LNCAP (cell line): ENCODE data around the gene CSMD2.

Experiments
- TF ChIP-seq, protein P1 (sequence below): fragments of 450-650 bp; IDR thresholded peaks from 2 replicates; pipeline ENCODE4 v1.5.1; 2017; ENCODE audit warnings: mild to moderate bottlenecking

Gene CSMD2

DNA sequence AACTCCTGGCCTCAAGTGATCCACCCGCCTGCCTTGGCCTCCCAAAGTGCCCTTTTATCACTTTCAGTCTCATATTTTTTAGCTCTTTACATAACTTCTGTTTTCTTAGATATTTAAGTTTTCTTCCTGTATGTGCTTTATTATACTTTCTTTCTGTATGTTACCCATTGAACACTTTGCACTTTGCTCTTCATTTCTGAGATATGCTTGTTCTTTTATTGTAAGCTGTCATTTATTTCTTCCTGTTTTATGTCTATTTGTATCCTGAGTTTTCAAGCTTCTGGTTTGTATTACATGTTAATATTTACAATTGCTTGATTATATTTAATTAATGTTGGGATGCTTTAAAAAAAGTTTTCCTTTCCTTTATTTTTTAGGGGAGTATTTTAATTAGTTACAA lies 656.9 kb downstream of the CSMD2 start:
- TF ChIP-seq, protein P1, sequence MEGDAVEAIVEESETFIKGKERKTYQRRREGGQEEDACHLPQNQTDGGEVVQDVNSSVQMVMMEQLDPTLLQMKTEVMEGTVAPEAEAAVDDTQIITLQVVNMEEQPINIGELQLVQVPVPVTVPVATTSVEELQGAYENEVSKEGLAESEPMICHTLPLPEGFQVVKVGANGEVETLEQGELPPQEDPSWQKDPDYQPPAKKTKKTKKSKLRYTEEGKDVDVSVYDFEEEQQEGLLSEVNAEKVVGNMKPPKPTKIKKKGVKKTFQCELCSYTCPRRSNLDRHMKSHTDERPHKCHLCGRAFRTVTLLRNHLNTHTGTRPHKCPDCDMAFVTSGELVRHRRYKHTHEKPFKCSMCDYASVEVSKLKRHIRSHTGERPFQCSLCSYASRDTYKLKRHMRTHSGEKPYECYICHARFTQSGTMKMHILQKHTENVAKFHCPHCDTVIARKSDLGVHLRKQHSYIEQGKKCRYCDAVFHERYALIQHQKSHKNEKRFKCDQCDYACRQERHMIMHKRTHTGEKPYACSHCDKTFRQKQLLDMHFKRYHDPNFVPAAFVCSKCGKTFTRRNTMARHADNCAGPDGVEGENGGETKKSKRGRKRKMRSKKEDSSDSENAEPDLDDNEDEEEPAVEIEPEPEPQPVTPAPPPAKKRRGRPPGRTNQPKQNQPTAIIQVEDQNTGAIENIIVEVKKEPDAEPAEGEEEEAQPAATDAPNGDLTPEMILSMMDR, result no peak

DNA sequence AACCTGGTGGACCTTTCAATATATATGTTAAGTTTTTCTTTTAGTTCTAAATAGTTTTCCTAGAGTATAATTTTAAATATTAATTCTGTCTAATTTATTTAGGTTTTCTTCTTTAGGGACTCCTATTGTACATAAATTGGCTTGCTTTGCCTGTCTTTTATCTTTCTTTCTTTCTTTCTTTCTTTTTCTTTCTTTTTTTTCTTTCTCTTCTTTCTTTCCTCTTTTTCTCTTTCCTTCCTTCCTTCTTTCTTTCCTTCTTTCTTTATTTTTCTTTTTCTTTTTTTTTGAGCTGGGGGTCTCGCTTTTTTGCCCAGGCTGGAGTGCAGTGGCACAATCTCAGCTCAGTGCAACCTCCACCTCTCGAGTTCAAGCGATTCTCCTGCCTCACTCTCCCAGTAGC lies 657.4 kb downstream of the CSMD2 start:
- TF ChIP-seq, protein P1, result no peak

DNA sequence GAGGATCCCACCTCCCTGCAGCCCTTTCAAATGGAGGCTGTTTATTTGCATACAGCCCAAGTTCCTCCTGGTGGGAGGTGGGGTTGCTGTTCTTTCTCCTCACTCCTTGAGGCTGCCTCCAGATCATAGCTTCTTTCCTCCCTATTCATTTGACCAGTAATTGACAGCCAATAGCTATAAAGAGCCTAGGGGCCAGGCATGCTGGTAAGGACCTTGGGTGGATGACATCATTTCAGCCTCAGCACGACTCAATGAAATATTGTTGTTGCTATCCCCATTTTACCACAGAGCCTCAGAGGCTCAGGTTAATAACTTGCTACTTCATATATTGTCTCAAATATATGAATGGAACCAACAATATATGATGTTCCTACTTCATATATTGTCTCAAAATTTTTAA lies 661.5 kb downstream of the CSMD2 start:
- TF ChIP-seq, protein P1, result no peak

DNA sequence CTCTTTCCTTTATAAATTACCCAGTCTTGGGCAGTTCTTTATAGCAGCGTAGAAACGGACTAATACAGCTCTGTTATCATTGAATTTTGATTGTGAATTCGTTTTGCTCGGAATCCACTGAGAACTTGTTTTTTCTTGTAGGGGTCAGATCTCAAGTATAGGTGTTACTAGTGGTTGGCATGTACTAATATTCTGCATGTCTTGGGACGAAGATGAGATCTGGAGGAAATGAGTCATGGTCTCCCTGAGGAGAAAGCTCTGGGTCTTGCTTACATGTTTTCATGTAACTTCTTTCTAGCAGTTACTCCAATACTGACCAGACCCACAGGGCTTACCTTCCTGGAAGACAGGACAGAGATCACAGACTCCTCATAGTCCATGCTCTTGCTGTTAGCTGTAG lies 662.3 kb downstream of the CSMD2 start:
- TF ChIP-seq, protein P1, result no peak

DNA sequence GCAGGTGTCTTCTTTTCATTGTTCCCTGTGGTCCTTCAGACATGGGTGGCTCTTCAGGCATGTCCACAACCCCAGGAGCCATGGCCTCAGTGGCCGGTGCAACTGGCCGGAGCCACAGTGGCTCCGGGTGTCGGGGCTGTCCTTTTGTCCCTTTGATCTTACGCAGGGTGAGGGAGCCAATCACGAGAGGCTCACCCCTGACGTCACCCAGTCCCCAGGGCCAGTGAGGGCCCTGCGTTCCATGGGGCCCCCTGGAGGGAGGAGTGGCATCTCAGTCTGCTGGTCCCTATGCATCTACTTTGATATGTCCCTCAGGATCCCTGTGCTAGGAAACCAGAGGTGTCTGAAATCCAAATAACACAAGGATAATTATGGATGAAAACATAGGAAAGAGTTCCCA lies 663.3 kb downstream of the CSMD2 start:
- TF ChIP-seq, protein P1, result no peak

DNA sequence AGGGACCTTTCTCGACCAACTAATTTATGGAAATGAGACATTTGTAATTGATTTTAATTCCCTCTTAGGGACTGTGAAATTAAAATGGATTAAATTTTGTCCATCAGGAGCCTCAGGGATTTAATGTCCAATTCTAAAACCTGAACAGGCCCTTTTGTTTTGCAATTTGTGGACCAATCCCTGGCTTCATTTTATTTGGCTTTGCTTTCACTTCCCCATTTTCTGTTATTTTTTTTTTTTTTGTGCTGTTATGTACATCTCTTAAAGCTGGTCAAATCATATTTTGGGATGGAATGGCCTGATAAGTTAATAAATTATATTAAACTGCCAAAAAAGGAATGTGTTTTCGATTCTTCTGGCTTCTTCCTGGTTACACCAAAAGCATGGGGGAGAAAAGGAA lies 663.7 kb downstream of the CSMD2 start:
- TF ChIP-seq, protein P1, result no peak

DNA sequence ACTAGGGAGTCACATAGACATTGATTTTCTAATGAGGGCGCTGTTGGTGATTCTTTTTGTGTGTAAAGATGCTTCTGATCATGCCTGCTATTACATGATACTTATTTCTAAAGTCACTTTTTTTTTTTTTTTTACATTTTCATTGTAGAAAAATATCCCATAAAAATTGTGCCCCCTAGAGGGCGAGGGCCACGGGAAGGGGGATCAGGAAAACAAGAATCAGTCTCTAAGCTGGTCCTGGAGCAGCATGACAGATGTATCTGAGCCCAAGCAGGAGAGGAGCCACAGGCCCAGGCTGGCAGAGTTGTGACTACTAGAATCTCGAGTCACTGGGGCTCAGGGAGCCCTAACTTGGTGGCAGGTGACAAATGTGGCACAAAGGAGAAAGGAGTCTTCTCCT lies 664.5 kb downstream of the CSMD2 start:
- TF ChIP-seq, protein P1, result no peak

DNA sequence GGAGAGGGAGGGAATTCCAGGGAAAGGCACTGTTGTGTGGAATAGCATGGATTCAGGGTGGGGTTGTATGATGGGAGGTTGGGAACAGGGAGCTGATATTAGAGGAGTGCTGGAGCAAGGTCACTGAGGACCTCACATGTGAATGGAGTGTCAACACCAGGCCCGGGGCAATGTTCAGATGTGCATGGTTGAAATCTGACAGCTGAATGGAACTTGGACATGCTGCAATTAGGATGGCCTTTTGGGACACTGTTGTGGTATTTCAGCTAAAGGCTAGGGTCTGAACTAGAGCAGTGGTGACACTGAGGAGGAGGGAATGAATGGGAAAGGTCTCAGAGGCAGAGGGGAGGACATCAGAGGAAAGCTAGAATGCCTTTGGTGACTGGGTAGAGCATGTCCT lies 667.6 kb downstream of the CSMD2 start:
- TF ChIP-seq, protein P1, result no peak
